Activated naive CD4-positive, alpha-beta T cell treated with anti-CD3 and anti-CD28 coated beads, Interleukin-2, amount 50 U/mL, for 24 hours (primary cell): ENCODE data around the gene SLX4IP.

Experiments used
- H3K27ac Mint-ChIP-seq: one replicate; pipeline ENCODE4 v1.8.0; 2021; ENCODE audit warnings: mild to moderate bottlenecking, mixed read lengths
- H3K27me3 Mint-ChIP-seq: one replicate; pipeline ENCODE4 v1.8.0; 2021; ENCODE audit warnings: mixed read lengths
- H3K36me3 Mint-ChIP-seq: one replicate; pipeline ENCODE4 v1.8.0; 2021; ENCODE audit warnings: mixed read lengths
- H3K4me1 Mint-ChIP-seq: one replicate; pipeline ENCODE4 v1.8.0; 2021; ENCODE audit warnings: mixed read lengths
- H3K4me3 Mint-ChIP-seq: one replicate; pipeline ENCODE4 v1.8.0; 2021; ENCODE audit warnings: mild to moderate bottlenecking, mixed read lengths
- H3K9me3 Mint-ChIP-seq: one replicate; pipeline ENCODE4 v1.8.0; 2021; ENCODE audit warnings: mixed read lengths

Gene SLX4IP

GRCh38 chr20:10645205-10645570 is 210.1 kb downstream of the SLX4IP start:
- Mint-ChIP-seq H3K4me1 (no peaks in the 10 kb centered on the region), H3K4me3 (no peak overlapping the region), H3K27me3 (peaks cover 8% of the 10 kb centered on the region), H3K9me3 (no peaks in the 10 kb centered on the region), H3K27ac (no peak overlapping the region), H3K36me3 (no peaks in the 10 kb centered on the region)

- H3K4me3 Mint-ChIP-seq: no peak overlapping the region
- H3K9me3 Mint-ChIP-seq: no peaks in the 10 kb centered on the region
- no peaks in the 10 kb centered on the region for H3K4me1 Mint-ChIP-seq
- no peak overlapping the region for H3K27ac Mint-ChIP-seq
- no peaks in the 10 kb centered on the region for H3K36me3 Mint-ChIP-seq
- H3K27me3 Mint-ChIP-seq: peaks cover 8% of the 10 kb centered on the region
These were observed 210.9 kb downstream of the SLX4IP start for GRCh38 chr20:10646006-10646405.

GRCh38 chr20:10646886-10647420 is 211.8 kb downstream of the SLX4IP start:
- Mint-ChIP-seq H3K9me3 (no peaks in the 10 kb centered on the region), H3K4me1 (no peaks in the 10 kb centered on the region), H3K36me3 (no peaks in the 10 kb centered on the region), H3K27me3 (peaks cover 8% of the 10 kb centered on the region), H3K4me3 (no peak overlapping the region), H3K27ac (no peak overlapping the region)

- Mint-ChIP-seq H3K4me3 (no peak overlapping the region), H3K36me3 (no peaks in the 10 kb centered on the region), H3K27ac (no peak overlapping the region)
These were observed 212.4 kb downstream of the SLX4IP start for GRCh38 chr20:10647471-10647870.

GRCh38 chr20:10647909-10648308 is 212.8 kb downstream of the SLX4IP start:
- H3K27ac Mint-ChIP-seq: no peak overlapping the region
- H3K27me3 Mint-ChIP-seq: peaks cover 9% of the 10 kb centered on the region
- H3K9me3 Mint-ChIP-seq: no peaks in the 10 kb centered on the region
- H3K4me1 Mint-ChIP-seq: no peaks in the 10 kb centered on the region
- no peaks in the 10 kb centered on the region for H3K36me3 Mint-ChIP-seq
- H3K4me3 Mint-ChIP-seq: no peak overlapping the region

More at GRCh38 chr20:10647471-10647870, 212.4 kb downstream of the SLX4IP start:
- H3K4me1 Mint-ChIP-seq: no peaks in the 10 kb centered on the region
- H3K27me3 Mint-ChIP-seq: peaks cover 9% of the 10 kb centered on the region
- no peaks in the 10 kb centered on the region for H3K9me3 Mint-ChIP-seq

GRCh38 chr20:10648651-10649050 is 213.5 kb downstream of the SLX4IP start:
- Mint-ChIP-seq H3K36me3 (no peaks in the 10 kb centered on the region), H3K4me3 (no peak overlapping the region)

GRCh38 chr20:10649080-10649796 is 214.1 kb downstream of the SLX4IP start:
- Mint-ChIP-seq H3K9me3 (no peaks in the 10 kb centered on the region), H3K4me3 (no peak overlapping the region), H3K27me3 (peaks cover 9% of the 10 kb centered on the region), H3K27ac (no peak overlapping the region), H3K36me3 (no peaks in the 10 kb centered on the region), H3K4me1 (no peaks in the 10 kb centered on the region)

More at GRCh38 chr20:10648651-10649050, 213.5 kb downstream of the SLX4IP start:
- H3K27me3 Mint-ChIP-seq: peaks cover 9% of the 10 kb centered on the region
- H3K9me3 Mint-ChIP-seq: no peaks in the 10 kb centered on the region
- no peaks in the 10 kb centered on the region for H3K4me1 Mint-ChIP-seq
- no peak overlapping the region for H3K27ac Mint-ChIP-seq

GRCh38 chr20:10649797-10650160 is 214.7 kb downstream of the SLX4IP start:
- H3K36me3 Mint-ChIP-seq: no peaks in the 10 kb centered on the region
- no peak overlapping the region for H3K4me3 Mint-ChIP-seq
- no peak overlapping the region for H3K27ac Mint-ChIP-seq
- H3K9me3 Mint-ChIP-seq: no peaks in the 10 kb centered on the region
- H3K4me1 Mint-ChIP-seq: no peaks in the 10 kb centered on the region
- peaks cover 9% of the 10 kb centered on the region for H3K27me3 Mint-ChIP-seq

GRCh38 chr20:10651227-10651990 is 216.3 kb downstream of the SLX4IP start:
- H3K4me1 Mint-ChIP-seq: no peaks in the 10 kb centered on the region
- no peak overlapping the region for H3K27ac Mint-ChIP-seq
- no peaks in the 10 kb centered on the region for H3K36me3 Mint-ChIP-seq
- no peak overlapping the region for H3K4me3 Mint-ChIP-seq
- H3K9me3 Mint-ChIP-seq: no peaks in the 10 kb centered on the region
- H3K27me3 Mint-ChIP-seq: peaks cover 9% of the 10 kb centered on the region

- Mint-ChIP-seq H3K27me3 (peaks cover 9% of the 10 kb centered on the region), H3K4me1 (no peaks in the 10 kb centered on the region), H3K27ac (no peak overlapping the region), H3K9me3 (no peaks in the 10 kb centered on the region), H3K36me3 (no peaks in the 10 kb centered on the region), H3K4me3 (no peak overlapping the region)
These were observed 217.1 kb downstream of the SLX4IP start for GRCh38 chr20:10652185-10652584.

GRCh38 chr20:10652660-10653261 is 217.7 kb downstream of the SLX4IP start:
- peaks cover 11% of the 10 kb centered on the region for H3K27me3 Mint-ChIP-seq
- no peaks in the 10 kb centered on the region for H3K4me1 Mint-ChIP-seq
- no peaks in the 10 kb centered on the region for H3K9me3 Mint-ChIP-seq
- H3K36me3 Mint-ChIP-seq: no peaks in the 10 kb centered on the region
- H3K4me3 Mint-ChIP-seq: no peak overlapping the region
- no peak overlapping the region for H3K27ac Mint-ChIP-seq

GRCh38 chr20:10653599-10654249 is 218.6 kb downstream of the SLX4IP start:
- no peaks in the 10 kb centered on the region for H3K9me3 Mint-ChIP-seq
- H3K36me3 Mint-ChIP-seq: no peaks in the 10 kb centered on the region
- H3K4me1 Mint-ChIP-seq: no peaks in the 10 kb centered on the region
- H3K27me3 Mint-ChIP-seq: peaks cover 9% of the 10 kb centered on the region
- no peak overlapping the region for H3K4me3 Mint-ChIP-seq
- H3K27ac Mint-ChIP-seq: no peak overlapping the region

- H3K4me1 Mint-ChIP-seq: no peaks in the 10 kb centered on the region
- H3K9me3 Mint-ChIP-seq: no peaks in the 10 kb centered on the region
- H3K27me3 Mint-ChIP-seq: peaks cover 8% of the 10 kb centered on the region
- H3K36me3 Mint-ChIP-seq: no peaks in the 10 kb centered on the region
- no peak overlapping the region for H3K27ac Mint-ChIP-seq
- no peak overlapping the region for H3K4me3 Mint-ChIP-seq
These were observed 219.1 kb downstream of the SLX4IP start for GRCh38 chr20:10654250-10654610.

- Mint-ChIP-seq H3K27ac (no peak overlapping the region), H3K9me3 (no peaks in the 10 kb centered on the region), H3K27me3 (peaks cover 8% of the 10 kb centered on the region), H3K4me3 (no peak overlapping the region), H3K4me1 (no peaks in the 10 kb centered on the region), H3K36me3 (no peaks in the 10 kb centered on the region)
These were observed 219.5 kb downstream of the SLX4IP start for GRCh38 chr20:10654630-10655029.

GRCh38 chr20:10655720-10656669 is 220.9 kb downstream of the SLX4IP start:
- Mint-ChIP-seq H3K4me3 (no peak overlapping the region), H3K9me3 (no peaks in the 10 kb centered on the region), H3K4me1 (no peaks in the 10 kb centered on the region), H3K27ac (no peak overlapping the region), H3K36me3 (no peaks in the 10 kb centered on the region), H3K27me3 (peaks cover 5% of the 10 kb centered on the region)
